Measurements from ENCODE around the gene ZC3HAV1. TPM values are rescaled to one million over a fixed set of nuclear protein-coding genes. Genes with fewer than 3 reads are reported as not detected.

The ZC3HAV1 gene
- polyA plus RNA-seq, 1 of the 3 experiments (the other 2 are of a cell fraction), result 11.2 TPM

DNA sequence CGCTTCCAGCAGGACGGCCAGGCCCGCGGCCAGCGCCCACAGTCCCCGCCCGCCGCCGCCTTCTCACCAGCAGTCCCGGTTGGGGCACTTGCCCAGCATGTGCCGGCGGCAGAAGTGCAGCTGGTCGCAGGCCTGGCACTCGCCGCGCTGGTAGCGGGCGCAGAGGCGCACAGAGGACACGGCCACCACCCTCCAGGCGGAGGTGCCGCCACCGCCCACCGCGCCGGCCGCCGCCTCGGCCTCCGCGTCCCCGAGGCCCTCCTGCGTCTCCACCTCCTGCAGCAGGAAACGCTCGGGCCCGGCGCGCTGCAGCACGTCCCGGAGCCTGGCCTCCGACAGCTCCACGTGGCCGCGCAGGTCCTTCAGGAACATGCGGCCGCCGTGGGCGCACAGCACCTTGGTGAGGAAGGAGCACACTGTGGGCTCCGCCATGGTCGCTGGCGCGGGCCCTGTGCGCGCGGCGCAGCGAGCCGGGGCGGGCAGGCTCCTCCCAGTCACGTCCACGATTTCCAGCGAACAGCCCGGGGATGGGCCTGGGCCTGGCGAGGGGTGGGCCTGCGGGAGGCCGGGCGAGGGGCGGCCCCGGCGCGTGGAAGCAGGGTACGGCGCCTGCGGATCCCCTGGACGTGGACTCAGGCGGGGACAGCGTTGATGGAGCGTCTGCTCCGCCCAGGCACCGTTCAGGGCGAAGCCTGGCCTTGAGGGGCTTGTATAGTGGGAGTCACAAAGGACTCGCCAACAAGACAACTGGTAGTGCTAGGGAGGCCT is 73.8 kb downstream of the ZC3HAV1 start, which contains the start of gene ZC3HAV1L (continued):
- TF ChIP-seq FOSL2 (IDR thresholded peaks at IDR 0.05; ENCODE audit: borderline replicate concordance, low read depth) (no peak), SMC3 (IDR thresholded peaks at IDR 0.05; ENCODE audit: low read depth, low read length) (no peak), RCOR1 (IDR thresholded peaks at IDR 0.05; ENCODE audit: low read length) (no peak; the same call in 1 of the 2 replicates), GATA2 (CRISPR knock-in tag; IDR thresholded peaks at IDR 0.05) (no peak)
- TF ChIP-seq, protein P1, sequence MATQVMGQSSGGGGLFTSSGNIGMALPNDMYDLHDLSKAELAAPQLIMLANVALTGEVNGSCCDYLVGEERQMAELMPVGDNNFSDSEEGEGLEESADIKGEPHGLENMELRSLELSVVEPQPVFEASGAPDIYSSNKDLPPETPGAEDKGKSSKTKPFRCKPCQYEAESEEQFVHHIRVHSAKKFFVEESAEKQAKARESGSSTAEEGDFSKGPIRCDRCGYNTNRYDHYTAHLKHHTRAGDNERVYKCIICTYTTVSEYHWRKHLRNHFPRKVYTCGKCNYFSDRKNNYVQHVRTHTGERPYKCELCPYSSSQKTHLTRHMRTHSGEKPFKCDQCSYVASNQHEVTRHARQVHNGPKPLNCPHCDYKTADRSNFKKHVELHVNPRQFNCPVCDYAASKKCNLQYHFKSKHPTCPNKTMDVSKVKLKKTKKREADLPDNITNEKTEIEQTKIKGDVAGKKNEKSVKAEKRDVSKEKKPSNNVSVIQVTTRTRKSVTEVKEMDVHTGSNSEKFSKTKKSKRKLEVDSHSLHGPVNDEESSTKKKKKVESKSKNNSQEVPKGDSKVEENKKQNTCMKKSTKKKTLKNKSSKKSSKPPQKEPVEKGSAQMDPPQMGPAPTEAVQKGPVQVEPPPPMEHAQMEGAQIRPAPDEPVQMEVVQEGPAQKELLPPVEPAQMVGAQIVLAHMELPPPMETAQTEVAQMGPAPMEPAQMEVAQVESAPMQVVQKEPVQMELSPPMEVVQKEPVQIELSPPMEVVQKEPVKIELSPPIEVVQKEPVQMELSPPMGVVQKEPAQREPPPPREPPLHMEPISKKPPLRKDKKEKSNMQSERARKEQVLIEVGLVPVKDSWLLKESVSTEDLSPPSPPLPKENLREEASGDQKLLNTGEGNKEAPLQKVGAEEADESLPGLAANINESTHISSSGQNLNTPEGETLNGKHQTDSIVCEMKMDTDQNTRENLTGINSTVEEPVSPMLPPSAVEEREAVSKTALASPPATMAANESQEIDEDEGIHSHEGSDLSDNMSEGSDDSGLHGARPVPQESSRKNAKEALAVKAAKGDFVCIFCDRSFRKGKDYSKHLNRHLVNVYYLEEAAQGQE (IDR thresholded peaks at IDR 0.05; ENCODE audit: low read depth, low read length), result no peak
- TF ChIP-seq, protein P2, sequence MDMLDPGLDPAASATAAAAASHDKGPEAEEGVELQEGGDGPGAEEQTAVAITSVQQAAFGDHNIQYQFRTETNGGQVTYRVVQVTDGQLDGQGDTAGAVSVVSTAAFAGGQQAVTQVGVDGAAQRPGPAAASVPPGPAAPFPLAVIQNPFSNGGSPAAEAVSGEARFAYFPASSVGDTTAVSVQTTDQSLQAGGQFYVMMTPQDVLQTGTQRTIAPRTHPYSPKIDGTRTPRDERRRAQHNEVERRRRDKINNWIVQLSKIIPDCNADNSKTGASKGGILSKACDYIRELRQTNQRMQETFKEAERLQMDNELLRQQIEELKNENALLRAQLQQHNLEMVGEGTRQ (IDR thresholded peaks at IDR 0.05; ENCODE audit: borderline replicate concordance, low read depth, low read length), result no peak

DNA sequence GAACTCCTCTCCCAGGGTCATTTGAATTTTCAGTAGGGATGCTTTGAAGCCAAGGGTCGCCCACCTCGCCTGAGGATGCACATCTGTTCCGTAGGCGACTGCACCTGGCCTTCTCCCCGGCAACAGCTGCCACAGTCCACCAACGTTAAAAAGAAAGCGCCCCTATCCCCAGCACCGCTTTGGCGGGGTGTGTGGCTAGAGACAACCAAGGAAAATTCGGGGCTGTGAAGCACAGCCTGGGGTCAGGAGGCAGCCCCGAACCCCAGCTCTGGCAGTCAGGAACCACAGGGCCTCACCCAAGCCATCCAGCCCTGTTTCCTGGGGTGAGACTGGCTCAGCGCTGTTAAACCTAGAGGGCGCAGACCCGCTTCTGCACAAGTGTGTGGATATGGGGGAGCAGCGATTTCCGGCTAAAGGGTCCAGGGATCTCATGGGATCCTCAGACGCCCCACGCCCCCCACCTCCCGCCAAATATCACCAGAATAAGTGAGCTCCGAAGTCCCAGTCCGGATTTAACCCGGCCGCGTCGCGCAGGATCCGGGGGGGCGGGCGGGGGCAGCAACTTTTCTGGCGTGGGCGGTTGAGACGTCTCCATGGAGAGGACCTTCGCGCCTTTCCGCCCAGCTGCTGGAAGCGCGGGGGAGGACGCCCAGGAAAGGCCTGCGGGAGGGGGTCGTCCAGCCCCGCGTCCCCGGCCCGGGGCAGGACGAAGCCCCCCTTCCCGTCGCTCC is 74.5 kb downstream of the ZC3HAV1 start:
- CTCF ChIA-PET, result interaction anchor here (0.7 to 8.7 kb wide), 15 partner anchors 8 to 202 kb away, joined by 3 to 64 read pairs (median 4); no protein-coding TSS in a partner anchor
- Histone ChIP-seq H3K9ac (peak overlapping the region; percentile 84), H3K36me3 (replicated peaks in 1 of 2; ENCODE audit: control insufficient read depth in 1 of 2, insufficient read depth in 2 of 2, low read length in 1 of 2) (peaks cover 22 to 41% of the 10 kb centered on the region in 2 experiments), H3K27ac (ENCODE audit: low read depth in 2 of 2, low read length in 1 of 2) (peak overlapping the region; percentile 54 to 87; a peak in 3 of 4 replicates), H2AFZ (ENCODE audit: low read depth) (peak overlapping the region; percentile 93; the same call in 1 of the 2 replicates), H3K4me1 (ENCODE audit: control insufficient read depth in 1 of 2, insufficient read depth in 2 of 2, low read depth in 1 of 2, low read length in 1 of 2) (peaks cover 9 to 20% of the 10 kb centered on the region in 2 experiments; a peak in 3 of 4 replicates), H3K4me2 (peak overlapping the region; percentile 87), H3F3A (replicated peaks; ENCODE audit: insufficient read depth) (peaks cover 2% of the 10 kb centered on the region), H3K79me2 (ENCODE audit: insufficient read depth) (peaks cover 57% of the 10 kb centered on the region), H3K9me2 (no peaks in the 10 kb centered on the region), H4K20me1 (ENCODE audit: insufficient read depth) (peaks cover 4% of the 10 kb centered on the region; the same call in 1 of the 2 replicates), H3K27me3 (ENCODE audit: insufficient read depth) (no peaks in the 10 kb centered on the region), H3K4me3 (ENCODE audit: low read depth in 2 of 2, low read length in 1 of 2) (peak overlapping the region; percentile 69 to 86), H3K9me3 (no peaks in the 10 kb centered on the region)
- 4% methylated on average over 32 of the region's 47 CpGs for WGBS (ENCODE audit: low lambda C conversion rate)
- DNase-seq, result peak; percentile 85
- POLR2A ChIA-PET, result interaction anchor here (1.0 to 1.4 kb wide), 3 partner anchors 18 to 100 kb away, joined by 3 to 5 read pairs (median 5); no protein-coding TSS in a partner anchor
- TF ChIP-seq GABPA (IDR thresholded peaks at IDR 0.05; ENCODE audit: low read depth) (0 out of 2 replicates have a peak, but pooled peaks have one; percentile 18), SMC3 (IDR thresholded peaks at IDR 0.05; ENCODE audit: low read depth, low read length) (no peak), CHD2 (IDR thresholded peaks at IDR 0.05; ENCODE audit: low read length, partially characterized antibody) (no peak), RCOR1 (IDR thresholded peaks at IDR 0.05; ENCODE audit: low read length) (0 out of 2 replicates have a peak, but pooled peaks have one; percentile 1), NRF1 (IDR thresholded peaks at IDR 0.05; ENCODE audit: low read depth, low read length) (no peak), CTCF (IDR thresholded peaks at IDR 0.05) (peak; percentile 16; the same call in 1 of the 2 replicates), SIN3A (IDR thresholded peaks at IDR 0.05; ENCODE audit: borderline replicate concordance, low read depth, low read length) (no peak), MEF2A (IDR thresholded peaks at IDR 0.05; ENCODE audit: borderline replicate concordance, low read depth) (no peak)
- TF ChIP-seq, protein P1 (IDR thresholded peaks at IDR 0.05; ENCODE audit: low read depth, low read length), result no peak
- TF ChIP-seq, protein P2 (IDR thresholded peaks at IDR 0.05; ENCODE audit: borderline replicate concordance, low read depth, low read length), result no peak

Data from SK-N-SH (cell line).